Embryonic facial prominence (tissue), 1 donor: ENCODE results near the gene CD84.
"Not testable (repeated sequence)": the region's sequence is repeated elsewhere in the genome, so short reads cannot be mapped to it uniquely, and the experiment has no call there.

ENCODE experiments used
- DNase-seq: peaks from one replicate; pipeline ENCODE4 v3.0.0-alpha.2; 2016; ENCODE audit errors: extremely low spot score

CD84 gene

DNA sequence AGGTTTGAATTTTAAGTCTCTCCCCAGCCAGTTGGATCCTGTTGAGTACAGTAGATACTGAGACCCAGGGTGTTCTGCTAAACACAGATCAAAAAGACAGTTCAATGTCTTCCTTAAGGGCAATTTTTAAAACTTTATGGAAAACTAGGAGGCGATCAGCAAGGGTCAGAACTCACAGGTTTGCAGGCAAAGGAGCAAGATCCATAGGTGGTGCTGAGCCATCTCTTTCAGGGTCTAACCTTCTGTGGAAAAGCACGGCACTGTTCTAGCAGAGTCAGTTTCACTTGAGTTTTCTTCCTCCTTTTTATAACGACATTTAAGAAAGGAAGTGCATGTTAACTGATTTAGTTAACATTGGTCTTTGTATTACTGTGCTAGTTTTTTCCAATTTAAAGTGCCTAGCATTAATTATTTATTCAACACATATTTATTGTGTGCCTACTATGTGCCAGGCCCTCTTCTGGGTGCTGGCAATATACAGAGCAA lies at the start of gene CD84:
TSS of gene CD84 (minus strand) at position 281 of the 486 bp plus-strand sequence. CDS start at position 222, 59 bp downstream.
- no peak for DNase-seq

DNA sequence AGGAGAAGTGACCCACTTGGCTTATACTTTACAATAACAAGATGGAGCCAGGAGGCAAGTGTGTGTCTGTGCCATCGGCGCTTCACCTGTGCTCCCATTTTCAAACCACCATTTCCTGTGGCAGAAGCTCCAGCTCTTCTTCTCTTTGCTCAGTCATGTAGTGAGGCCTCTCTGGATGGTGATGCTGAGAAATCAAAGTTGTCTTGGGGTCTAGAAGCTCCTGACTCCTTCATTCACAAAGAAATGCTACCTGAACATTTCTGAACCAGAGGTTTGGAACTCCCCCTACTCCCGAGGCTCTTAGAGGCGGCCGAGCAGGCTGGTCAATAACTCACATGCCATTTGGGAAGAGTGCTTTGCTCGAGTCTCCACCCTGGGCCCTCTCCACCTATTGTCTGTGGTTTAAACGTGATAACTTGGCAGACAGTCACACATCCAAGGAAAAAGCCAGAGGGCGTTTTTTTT lies 49.5 kb upstream of the CD84 start:
- DNase-seq, result no peak

GRCh38 chr1:160627677-160628289 lies 48.5 kb upstream of the CD84 start:
- not testable (repeated sequence) for DNase-seq

DNA sequence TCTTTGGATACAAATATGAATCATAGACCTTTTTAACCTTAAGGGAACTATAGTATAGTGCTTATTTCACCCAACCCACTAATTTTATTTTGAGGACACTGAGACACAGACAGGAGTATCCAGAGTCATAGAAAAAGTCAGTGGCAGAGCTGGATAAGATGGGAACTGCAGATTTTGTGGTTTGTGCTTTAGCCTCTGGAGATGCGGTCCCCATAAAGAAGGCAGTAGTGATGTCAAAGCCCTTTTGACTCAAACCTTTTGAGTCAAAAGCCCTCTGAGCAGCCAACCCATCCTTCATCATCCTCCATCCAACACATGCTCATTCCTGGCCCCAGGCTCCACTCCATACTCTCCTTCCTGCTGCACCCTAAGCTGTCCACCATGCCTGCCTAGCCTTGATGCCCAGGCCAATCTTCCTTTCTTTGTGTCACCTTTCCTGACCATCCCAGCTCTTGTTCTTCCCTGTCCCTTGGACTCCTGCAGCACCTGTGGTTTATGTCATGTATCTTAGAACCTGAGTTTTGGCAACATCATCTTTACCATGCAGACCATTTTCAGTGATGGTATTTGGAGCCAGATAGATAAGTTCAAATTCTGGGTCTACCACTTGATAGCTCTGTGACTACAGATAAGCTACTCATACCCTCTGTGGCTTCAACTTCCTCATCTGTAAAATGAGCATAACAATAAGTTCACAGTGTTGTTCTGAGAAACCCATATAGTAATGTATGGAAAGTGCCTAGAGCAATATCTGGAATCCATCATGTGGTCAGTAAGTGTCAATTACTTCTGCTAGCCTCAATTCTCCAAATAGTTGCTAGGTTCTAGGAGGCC lies 47.4 kb upstream of the CD84 start:
- no peak for DNase-seq

DNA sequence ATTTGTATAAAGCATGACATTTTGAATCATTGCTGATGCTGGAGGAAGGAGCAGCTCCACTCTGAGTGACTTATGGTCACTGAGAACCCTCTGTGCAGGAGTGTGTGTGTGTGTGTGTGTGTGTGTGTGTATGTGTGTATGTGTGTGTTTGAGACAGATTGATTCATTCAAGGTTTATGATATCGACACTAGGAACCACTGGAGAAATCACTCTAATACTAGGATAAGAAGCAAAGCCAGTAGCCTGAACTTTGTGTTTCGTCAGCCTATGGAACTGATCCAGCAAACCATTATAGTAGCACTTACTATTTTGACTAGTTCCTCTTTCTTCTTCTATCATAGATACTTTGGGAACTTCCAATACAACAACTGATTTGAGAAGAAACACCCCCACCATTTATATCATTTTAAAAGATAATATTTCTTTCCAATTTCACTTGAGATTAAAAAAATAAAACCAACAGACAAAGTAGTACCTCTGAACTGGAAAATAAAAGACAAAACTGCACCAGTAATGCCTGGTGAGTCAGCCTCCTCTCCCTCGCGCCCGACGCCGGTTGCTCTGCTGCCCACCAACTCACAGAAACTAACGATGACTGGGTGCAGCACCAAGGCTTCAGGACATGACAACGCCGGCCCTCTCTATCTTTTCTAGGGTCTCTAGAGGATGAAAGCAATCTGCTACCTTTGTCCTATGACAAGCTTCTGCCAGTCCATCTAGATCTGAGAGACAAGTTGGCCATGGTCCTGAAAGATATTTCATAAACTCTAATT lies 46.6 kb upstream of the CD84 start:
- no peak for DNase-seq

DNA sequence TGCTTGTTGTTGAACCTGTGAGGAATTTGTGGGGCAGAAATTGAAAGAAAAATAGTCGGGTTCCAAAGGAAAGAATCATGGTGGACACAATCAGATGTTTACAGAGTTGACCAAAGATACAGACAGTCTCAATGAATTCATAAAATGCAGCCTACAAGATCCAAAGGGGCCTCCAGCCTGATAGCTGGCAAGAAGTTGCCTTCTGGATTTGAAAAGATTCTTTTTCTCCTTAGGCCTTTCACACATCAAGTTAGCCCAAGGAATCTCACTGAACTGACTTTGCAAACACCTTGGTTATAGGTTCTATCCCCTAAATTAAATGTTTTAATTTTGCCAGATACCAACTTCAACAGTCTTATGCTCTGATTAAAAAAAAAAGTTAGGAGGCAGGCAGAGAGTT lies 46.0 kb upstream of the CD84 start:
- no peak for DNase-seq

DNA sequence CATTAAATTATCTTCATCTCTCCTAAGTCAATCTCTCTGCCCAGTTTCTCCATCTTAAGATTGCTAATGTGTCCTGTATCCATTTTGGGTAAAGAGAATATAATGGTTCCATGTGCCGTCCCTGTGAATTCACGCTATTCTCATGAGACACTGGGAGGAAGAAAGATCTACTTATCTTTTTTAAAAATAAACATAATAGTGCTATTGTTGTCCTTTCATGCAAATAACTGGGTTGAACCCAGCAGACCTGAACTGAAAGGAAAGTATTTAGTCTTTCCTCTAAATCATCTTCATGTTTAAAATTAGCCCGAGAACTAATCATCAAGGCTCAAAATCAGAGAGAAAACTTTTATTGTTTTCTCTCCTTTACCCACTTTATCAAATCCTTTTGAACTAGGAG lies 45.2 kb upstream of the CD84 start:
- no peak for DNase-seq

- DNase-seq, result no peak
Observed at GRCh38 chr1:160623862-160624261, 44.6 kb upstream of the CD84 start.

GRCh38 chr1:160623227-160623633 lies 43.9 kb upstream of the CD84 start:
- no peak for DNase-seq

DNA sequence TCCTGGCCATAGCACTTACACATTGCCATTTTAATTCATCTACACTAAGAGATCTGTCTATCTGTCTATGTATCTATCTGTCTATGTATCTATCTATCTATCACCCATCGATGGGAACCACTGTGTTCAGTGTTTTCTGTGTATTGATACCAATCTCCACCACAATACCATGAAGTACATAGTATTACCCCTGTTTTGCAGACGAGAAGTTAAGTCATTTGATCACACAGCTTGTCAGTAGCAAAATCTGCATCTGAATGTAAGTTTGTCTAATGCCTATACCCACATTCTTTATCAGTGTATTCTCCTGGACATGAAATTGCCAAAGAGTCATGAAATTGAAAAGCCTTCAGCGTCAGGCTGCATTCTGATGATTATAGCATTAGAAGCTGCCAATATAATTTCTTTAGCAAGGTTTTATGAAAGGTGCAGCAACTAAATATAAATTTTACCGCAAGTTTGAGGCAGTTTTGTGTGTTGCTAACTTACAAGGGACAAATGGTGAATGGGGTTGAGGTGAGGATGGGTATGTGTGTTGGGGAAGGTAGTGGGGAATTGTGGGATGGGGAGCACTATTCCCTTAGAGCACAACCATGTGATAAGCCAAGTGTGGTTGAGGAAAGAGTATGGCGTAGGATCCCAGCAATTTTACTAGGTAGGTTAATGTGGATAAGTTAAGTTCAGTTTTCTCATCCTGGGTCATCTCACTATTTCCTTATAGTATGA lies 43.4 kb upstream of the CD84 start:
- DNase-seq, result no peak

- DNase-seq, result no peak
Observed at GRCh38 chr1:160621633-160622413, 42.5 kb upstream of the CD84 start.

DNA sequence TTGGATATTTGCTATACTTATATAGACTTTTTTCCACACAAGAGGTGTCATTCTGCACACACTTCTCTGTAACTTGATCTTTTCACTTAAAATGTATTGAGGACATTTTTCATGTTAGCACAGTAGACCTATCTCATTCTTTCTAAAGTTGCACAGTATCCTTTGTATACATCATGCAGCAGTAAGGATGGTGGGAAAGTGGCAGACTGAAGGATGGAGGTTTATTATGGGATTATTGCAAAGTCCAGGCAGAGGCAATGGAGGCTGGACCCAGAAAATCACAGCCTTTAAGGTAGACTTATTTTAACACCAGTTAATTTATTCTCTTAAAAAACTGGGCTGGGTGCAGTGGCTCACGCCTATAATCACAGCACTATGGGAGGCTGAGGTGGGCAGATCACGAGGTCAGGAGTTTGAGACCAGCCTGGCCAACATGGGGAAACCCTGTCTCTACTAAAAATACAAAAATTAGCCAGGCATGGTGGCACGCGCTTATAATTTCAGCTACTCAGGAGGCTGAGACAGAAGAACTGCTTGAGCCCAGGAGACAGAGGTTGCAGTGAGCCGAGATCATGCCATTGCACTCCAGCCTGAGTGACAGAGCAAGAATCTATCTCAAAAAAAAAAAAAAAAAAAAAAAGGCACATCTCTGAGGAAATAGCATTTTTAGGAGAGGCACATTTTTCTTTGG lies 41.8 kb upstream of the CD84 start:
- no peak for DNase-seq

DNA sequence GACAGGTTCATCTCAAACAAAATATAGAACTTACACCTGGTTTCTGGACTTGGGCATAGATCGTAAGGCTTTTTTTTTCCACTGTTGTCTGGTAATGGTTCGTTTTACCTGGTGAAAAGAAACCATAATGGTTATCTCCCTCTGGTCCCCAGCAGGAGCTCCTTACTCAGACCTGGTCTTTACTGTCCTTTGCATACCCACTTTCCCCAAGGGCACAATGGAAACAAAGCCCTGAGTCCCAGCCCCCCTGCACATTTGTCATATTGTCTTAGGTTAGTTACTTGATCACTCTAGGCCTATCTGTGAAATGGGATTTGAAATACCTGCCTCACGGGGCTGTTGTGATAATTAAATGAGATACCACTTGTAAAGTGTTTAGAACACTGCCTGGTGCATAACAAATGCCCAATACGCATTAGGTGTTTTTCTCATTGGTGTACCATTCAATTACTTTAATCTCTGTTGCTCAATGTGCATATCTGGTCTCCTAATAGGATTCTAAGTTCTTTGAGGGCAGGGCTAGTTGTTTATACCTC lies 40.5 kb upstream of the CD84 start:
- no peak for DNase-seq

- DNase-seq, result no peak
Observed at GRCh38 chr1:160618763-160619274, 39.5 kb upstream of the CD84 start.

DNA sequence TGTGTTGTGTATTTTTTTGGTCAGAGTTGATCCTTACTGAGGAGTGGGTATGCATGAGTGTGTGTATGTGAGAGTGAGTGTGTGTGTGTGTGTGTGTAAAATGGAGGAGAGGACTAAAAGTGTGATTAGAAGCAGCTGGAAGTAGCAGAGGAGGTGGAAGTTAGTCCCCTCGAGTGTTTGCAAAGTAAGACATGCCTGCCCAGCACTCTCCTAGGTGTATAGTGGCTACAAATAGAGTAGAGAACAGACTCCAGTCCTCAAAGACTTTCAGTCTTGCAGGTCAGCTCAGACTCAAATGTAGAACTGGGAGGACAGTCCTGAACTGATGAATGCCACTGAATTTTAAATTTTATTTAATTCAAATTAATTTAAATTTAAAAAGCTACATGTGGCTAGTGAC lies 39.0 kb upstream of the CD84 start:
- no peak for DNase-seq

DNA sequence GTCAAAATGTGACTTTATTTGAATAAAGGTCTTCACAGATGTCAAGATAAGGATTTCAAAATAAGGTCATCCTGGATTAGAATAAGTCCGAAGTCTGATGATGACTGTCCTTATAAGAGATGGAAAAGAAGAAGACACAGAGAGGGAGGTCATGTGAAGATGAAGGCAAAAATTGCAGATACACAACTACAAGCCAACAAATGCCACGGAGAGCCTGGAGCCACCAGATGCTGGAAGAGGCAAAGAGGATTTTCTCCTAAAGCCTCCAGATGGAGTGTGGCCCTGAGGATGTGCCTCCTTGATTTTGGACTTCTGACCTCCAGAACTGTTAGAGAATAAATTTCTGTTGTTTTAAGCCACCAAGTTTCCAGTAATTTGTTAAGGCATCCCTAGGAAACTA lies 36.4 kb upstream of the CD84 start:
- no peak for DNase-seq

DNA sequence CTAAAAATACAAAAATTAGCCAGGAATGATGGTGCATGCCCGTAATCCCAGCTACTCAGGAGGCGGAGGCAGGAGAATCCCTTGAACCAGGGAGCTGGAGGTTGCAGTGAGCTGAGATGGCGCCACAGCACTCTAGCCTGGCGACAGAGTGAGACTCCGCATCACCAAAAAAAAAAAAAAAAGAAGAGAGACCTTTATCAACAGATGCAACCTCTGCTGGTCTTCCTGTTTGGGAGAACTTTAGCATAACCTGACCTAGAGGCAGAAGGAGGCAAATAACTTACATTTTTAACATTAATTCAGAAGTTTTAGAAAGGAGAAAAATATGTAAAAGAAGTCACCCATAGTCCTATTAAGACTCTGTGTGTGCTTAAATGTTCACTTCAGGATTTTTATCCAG lies 35.1 kb upstream of the CD84 start:
- no peak for DNase-seq

- DNase-seq, result no peak
Observed at GRCh38 chr1:160612613-160613218, 33.4 kb upstream of the CD84 start.

GRCh38 chr1:160610569-160611242 lies 31.4 kb upstream of the CD84 start:
- DNase-seq, result no peak
